Endodermal cell (in vitro differentiated cells): ENCODE results near the gene CALU. TPM values are rescaled to one million over a fixed set of nuclear protein-coding genes. Genes with fewer than 3 reads are reported as not detected.

Experiments
- DNase-seq: peaks from one replicate; pipeline ENCODE4 v3.0.0-alpha.2; 2017
- H3K27ac ChIP-seq: 2 replicates; pipeline ENCODE4 v1.5.1; 2013; ENCODE audit warnings: mild to moderate bottlenecking, low read depth, low read length, moderate library complexity
- H3K27me3 ChIP-seq: 2 replicates; pipeline ENCODE4 v1.6.1; 2013; ENCODE audit warnings: mild to moderate bottlenecking, low read length, moderate library complexity; ENCODE audit not compliant: insufficient read depth, control insufficient read depth, poor library complexity, severe bottlenecking
- H3K36me3 ChIP-seq: 2 replicates; pipeline ENCODE4 v1.7.0; 2013; ENCODE audit warnings: mild to moderate bottlenecking, low read length, moderate library complexity; ENCODE audit not compliant: control insufficient read depth, insufficient read depth
- H3K4me1 ChIP-seq: one replicate; pipeline ENCODE4 v1.7.0; 2013; ENCODE audit warnings: low read length; ENCODE audit not compliant: control insufficient read depth, insufficient read depth
- H3K4me3 ChIP-seq: 2 replicates; pipeline ENCODE4 v1.5.1; 2013; ENCODE audit warnings: mild to moderate bottlenecking, low read length, moderate library complexity
- H3K9ac ChIP-seq: 2 replicates; pipeline ENCODE4 v1.6.1; 2013; ENCODE audit warnings: mild to moderate bottlenecking, low read length, moderate library complexity; ENCODE audit not compliant: poor library complexity, severe bottlenecking; ENCODE audit errors: extremely low read depth
- H3K9me3 ChIP-seq: 2 replicates; pipeline ENCODE4 v1.6.1; 2013; ENCODE audit warnings: mild to moderate bottlenecking, low read length, moderate library complexity; ENCODE audit not compliant: control insufficient read depth
- H3K27ac Mint-ChIP-seq: 2 replicates; pipeline ENCODE4 v1.8.0; 2020; ENCODE audit warnings: mixed read lengths
- H3K27me3 Mint-ChIP-seq: 2 replicates; pipeline ENCODE4 v1.8.0; 2021; ENCODE audit warnings: mild to moderate bottlenecking, mixed read lengths; ENCODE audit not compliant: insufficient read depth
- H3K36me3 Mint-ChIP-seq: 2 replicates; pipeline ENCODE4 v1.8.0; 2020; ENCODE audit warnings: low read depth, mixed read lengths
- H3K4me1 Mint-ChIP-seq: 2 replicates; pipeline ENCODE4 v1.8.0; 2020; ENCODE audit warnings: mixed read lengths
- H3K4me3 Mint-ChIP-seq: 2 replicates; pipeline ENCODE4 v1.8.0; 2020; ENCODE audit warnings: mild to moderate bottlenecking, moderate library complexity, mixed read lengths
- H3K9me3 Mint-ChIP-seq: 2 replicates; pipeline ENCODE4 v1.8.0; 2020; ENCODE audit warnings: mild to moderate bottlenecking, mixed read lengths
- WGBS, 2 experiments: methylation state at CpG; one replicate each; pipeline versions ENCODE4 v1.1.5 to v1.1.7; 2013; ENCODE audit warnings: missing lambda C conversion rate in 2 of 2, mixed read lengths in 1 of 2; ENCODE audit not compliant: insufficient coverage in 1 of 2, insufficient read length in 1 of 2; 5-methylcytosine and 5-hydroxymethylcytosine counted together
- total RNA-seq, 2 donors: library from RNA; stranded (reverse); fragmentation: NEBNext Ultra II Directional in 1 of 2; extraction: Animal tissue kit (Norgen Biotek cat#: 25700) in 1 of 2; gene quantifications; 2 replicates in 1 of 2; 3 replicates in 1 of 2; pipeline ENCODE4 v1.2.1, GENCODE V29; 2021
- TF ChIP-seq, protein P1 (sequence below): fragments of 200-600 bp; sonication (generic); conservative IDR thresholded peaks from 2 replicates; pipeline ENCODE4 v1.5.0; 2021; ENCODE audit warnings: antibody characterized with exemption, mild to moderate bottlenecking

Gene CALU
- total RNA-seq, 2 donors from 2014 or later, result 160 to 186 TPM

DNA sequence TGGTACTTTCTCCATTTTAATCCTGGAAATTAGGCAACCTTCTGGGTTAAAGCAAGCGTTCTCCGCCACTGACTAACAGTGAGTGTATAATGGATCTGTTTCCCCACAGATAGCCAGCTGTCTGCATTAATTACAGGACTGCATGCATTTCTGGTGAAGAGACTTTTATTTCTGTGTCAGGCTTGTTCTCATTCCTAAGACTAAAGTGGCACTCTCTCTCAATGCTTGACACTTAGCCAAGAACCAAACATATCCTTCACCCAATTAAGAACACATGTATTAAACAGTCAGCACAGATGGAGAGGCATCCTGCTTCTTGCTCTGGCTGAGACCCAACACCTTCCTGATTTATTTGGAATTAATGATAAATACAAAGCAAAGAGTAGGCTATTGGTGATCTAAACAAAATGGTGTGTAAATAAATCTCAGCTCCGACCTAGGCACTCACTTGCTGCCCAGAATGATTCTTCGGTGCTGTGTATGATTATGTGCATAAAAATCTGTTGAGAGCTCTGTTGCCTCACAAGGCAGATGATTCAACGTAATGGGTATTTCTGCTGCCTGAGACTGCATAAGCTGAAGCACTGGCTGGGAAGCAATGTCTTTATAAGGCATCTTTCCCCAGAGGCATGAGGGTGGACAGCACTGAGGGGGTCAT is 16.8 kb downstream of the CALU start:
- H3K4me3 ChIP-seq, result no peak overlapping the region
- no peak overlapping the region for H3K9ac ChIP-seq
- TF ChIP-seq, protein P1, sequence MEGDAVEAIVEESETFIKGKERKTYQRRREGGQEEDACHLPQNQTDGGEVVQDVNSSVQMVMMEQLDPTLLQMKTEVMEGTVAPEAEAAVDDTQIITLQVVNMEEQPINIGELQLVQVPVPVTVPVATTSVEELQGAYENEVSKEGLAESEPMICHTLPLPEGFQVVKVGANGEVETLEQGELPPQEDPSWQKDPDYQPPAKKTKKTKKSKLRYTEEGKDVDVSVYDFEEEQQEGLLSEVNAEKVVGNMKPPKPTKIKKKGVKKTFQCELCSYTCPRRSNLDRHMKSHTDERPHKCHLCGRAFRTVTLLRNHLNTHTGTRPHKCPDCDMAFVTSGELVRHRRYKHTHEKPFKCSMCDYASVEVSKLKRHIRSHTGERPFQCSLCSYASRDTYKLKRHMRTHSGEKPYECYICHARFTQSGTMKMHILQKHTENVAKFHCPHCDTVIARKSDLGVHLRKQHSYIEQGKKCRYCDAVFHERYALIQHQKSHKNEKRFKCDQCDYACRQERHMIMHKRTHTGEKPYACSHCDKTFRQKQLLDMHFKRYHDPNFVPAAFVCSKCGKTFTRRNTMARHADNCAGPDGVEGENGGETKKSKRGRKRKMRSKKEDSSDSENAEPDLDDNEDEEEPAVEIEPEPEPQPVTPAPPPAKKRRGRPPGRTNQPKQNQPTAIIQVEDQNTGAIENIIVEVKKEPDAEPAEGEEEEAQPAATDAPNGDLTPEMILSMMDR, result no peak
- peaks cover 93% of the 10 kb centered on the region for H3K36me3 ChIP-seq
- Mint-ChIP-seq H3K36me3 (peaks cover 56% of the 10 kb centered on the region), H3K27ac (no peak overlapping the region), H3K9me3 (no peaks in the 10 kb centered on the region), H3K4me3 (no peak overlapping the region), H3K4me1 (peaks cover 3% of the 10 kb centered on the region), H3K27me3 (no peaks in the 10 kb centered on the region)
- DNase-seq, result no peak
- no peaks in the 10 kb centered on the region for H3K27me3 ChIP-seq
- H3K27ac ChIP-seq, result no peak overlapping the region
- no peaks in the 10 kb centered on the region for H3K9me3 ChIP-seq
- peaks cover 2% of the 10 kb centered on the region for H3K4me1 ChIP-seq
- WGBS, 2 experiments, result 94 to 97% methylated on average over 5 of the region's 5 CpGs

GRCh38 chr7:128757203-128757602 is 18.0 kb downstream of the CALU start:
- Histone ChIP-seq H3K27ac (no peak overlapping the region), H3K9ac (no peak overlapping the region), H3K27me3 (no peaks in the 10 kb centered on the region), H3K4me3 (no peak overlapping the region), H3K4me1 (peaks cover 2% of the 10 kb centered on the region), H3K36me3 (peaks cover 92% of the 10 kb centered on the region), H3K9me3 (no peaks in the 10 kb centered on the region)
- no peaks in the 10 kb centered on the region for H3K27me3 Mint-ChIP-seq
- no peaks in the 10 kb centered on the region for H3K9me3 Mint-ChIP-seq
- H3K36me3 Mint-ChIP-seq, result peaks cover 60% of the 10 kb centered on the region
- DNase-seq, result no peak
- TF ChIP-seq, protein P1, result no peak
- no peak overlapping the region for H3K27ac Mint-ChIP-seq
- 83 to 100% methylated on average over 1 to 2 of the region's 2 CpGs for WGBS, 2 experiments
- H3K4me1 Mint-ChIP-seq, result peaks cover 6% of the 10 kb centered on the region
- H3K4me3 Mint-ChIP-seq, result no peak overlapping the region

GRCh38 chr7:128758553-128758952 is 19.4 kb downstream of the CALU start:
- peaks cover 64% of the 10 kb centered on the region for H3K36me3 Mint-ChIP-seq
- no peak overlapping the region for H3K27ac Mint-ChIP-seq
- TF ChIP-seq, protein P1, result no peak
- no peak overlapping the region for H3K4me3 Mint-ChIP-seq
- 100% methylated on average over 1 of the region's 1 CpG for WGBS, 2 experiments
- H3K4me1 Mint-ChIP-seq, result peaks cover 6% of the 10 kb centered on the region
- H3K4me1 ChIP-seq, result no peaks in the 10 kb centered on the region
- no peak overlapping the region for H3K9ac ChIP-seq
- peaks cover 92% of the 10 kb centered on the region for H3K36me3 ChIP-seq
- H3K27me3 ChIP-seq, result no peaks in the 10 kb centered on the region
- H3K9me3 ChIP-seq, result no peaks in the 10 kb centered on the region
- no peak overlapping the region for H3K4me3 ChIP-seq
- no peaks in the 10 kb centered on the region for H3K27me3 Mint-ChIP-seq
- no peak for DNase-seq
- H3K9me3 Mint-ChIP-seq, result no peaks in the 10 kb centered on the region
- H3K27ac ChIP-seq, result no peak overlapping the region
